HFF-Myc (cell line): ENCODE results near the gene NADSYN1.

Experiments used
- DNase-seq: peaks from one replicate; pipeline ENCODE4 v3.0.0-alpha.2; 2011; ENCODE audit warnings: low read depth; ENCODE audit errors: extremely low read depth
- H3K4me3 ChIP-seq: replicated peaks from 2 replicates; pipeline ENCODE4 v1.5.1; 2011; ENCODE audit warnings: low read depth, mild to moderate bottlenecking, control low read depth, low read length
- TF ChIP-seq, protein P1 (sequence below): IDR thresholded peaks from 2 replicates; pipeline ENCODE4 v1.5.1; 2012; ENCODE audit warnings: mild to moderate bottlenecking, low read depth, low read length, control low read depth; ENCODE audit errors: missing control alignments

NADSYN1 gene

GRCh38 chr11:71462726-71463125, 9.7 kb downstream of the NADSYN1 start:
- TF ChIP-seq, protein P1, sequence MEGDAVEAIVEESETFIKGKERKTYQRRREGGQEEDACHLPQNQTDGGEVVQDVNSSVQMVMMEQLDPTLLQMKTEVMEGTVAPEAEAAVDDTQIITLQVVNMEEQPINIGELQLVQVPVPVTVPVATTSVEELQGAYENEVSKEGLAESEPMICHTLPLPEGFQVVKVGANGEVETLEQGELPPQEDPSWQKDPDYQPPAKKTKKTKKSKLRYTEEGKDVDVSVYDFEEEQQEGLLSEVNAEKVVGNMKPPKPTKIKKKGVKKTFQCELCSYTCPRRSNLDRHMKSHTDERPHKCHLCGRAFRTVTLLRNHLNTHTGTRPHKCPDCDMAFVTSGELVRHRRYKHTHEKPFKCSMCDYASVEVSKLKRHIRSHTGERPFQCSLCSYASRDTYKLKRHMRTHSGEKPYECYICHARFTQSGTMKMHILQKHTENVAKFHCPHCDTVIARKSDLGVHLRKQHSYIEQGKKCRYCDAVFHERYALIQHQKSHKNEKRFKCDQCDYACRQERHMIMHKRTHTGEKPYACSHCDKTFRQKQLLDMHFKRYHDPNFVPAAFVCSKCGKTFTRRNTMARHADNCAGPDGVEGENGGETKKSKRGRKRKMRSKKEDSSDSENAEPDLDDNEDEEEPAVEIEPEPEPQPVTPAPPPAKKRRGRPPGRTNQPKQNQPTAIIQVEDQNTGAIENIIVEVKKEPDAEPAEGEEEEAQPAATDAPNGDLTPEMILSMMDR = no peak
- no peak for DNase-seq
- no peak overlapping the region for H3K4me3 ChIP-seq

GRCh38 chr11:71463331-71464211, 10.6 kb downstream of the NADSYN1 start:
- TF ChIP-seq, protein P1 = no peak
- no peak for DNase-seq
- H3K4me3 ChIP-seq = no peak overlapping the region

DNA sequence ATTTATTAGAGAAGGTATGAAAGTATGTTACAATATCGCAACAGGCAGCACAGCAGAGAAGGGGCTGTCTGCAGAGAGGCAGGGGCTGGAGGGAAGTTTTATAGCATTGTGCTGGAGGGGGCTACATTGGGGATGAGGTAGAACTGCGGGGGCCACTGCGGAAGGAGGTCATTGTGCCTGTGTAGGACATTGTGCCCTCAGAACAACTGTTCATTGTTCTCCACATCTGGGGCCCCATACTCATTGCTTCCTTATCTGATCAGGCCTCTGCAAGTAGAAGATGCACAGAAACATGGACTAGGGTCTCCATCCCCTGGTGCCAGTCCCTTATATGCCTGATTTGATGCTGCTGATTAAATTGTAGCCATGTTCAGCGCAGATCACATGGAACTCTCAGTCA, 12.1 kb downstream of the NADSYN1 start:
- TF ChIP-seq, protein P1 = no peak
- DNase-seq = no peak
- no peak overlapping the region for H3K4me3 ChIP-seq

- TF ChIP-seq, protein P1 = no peak
- H3K4me3 ChIP-seq = no peak overlapping the region
Observed at GRCh38 chr11:71466358-71466757, 13.4 kb downstream of the NADSYN1 start.

DNA sequence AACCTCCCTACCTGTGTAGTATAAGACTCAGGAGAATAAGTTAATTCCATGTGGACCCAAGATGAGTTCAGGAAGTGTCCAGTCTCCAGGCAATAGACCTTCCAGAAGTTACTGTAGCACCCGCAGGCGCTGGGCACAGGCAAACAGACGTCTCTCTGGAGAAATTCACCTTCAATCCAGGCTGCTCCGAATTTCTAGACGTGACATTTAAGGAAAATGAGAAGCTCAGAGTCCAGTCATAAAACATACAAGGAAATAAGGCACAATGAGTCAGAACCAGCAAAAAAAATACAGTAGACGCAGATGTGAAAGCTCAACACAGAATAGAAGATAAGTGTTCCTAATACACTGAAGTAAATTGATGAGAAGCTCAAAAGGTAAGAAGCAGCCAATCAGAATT, 14.2 kb downstream of the NADSYN1 start:
- no peak for DNase-seq
- TF ChIP-seq, protein P1 = no peak
- no peak overlapping the region for H3K4me3 ChIP-seq

More at GRCh38 chr11:71466358-71466757, 13.4 kb downstream of the NADSYN1 start:
- no peak for DNase-seq

DNA sequence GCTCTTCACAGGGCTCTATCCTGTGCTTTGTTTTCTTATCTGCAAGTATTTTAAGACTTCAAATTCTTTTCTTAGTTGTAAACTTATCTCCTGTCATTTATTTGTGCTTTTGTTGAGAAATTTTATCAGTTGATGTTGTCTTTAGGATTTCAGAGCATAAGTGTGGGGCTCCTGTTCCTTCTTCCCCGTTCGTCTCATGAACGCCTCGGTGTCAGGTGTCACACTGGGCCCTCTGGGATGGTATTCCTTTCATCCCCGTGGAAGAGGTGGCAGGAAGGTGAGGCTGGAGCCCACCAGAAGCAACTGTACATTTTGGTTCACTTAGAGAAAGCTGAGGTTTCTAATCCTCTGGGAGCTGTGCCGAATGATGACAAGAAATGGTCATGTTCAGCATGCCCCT, 17.9 kb downstream of the NADSYN1 start:
- no peak for DNase-seq
- TF ChIP-seq, protein P1 = no peak
- H3K4me3 ChIP-seq = no peak overlapping the region
